Measurements from ENCODE around the gene AFF2.

AFF2 gene

GRCh38 chrX:148811236-148811635 is 310.8 kb downstream of the AFF2 start:
- no peak overlapping the region for H3K4me3 ChIP-seq (ENCODE audit: low read depth in 1 of 2, low read length in 2 of 2)
- H3K27me3 ChIP-seq (ENCODE audit: low read depth, low read length) = no peaks in the 10 kb centered on the region
- no peaks in the 10 kb centered on the region for H3K36me3 ChIP-seq (ENCODE audit: control insufficient read depth in 1 of 2, insufficient read depth in 2 of 2, low read length in 2 of 2)
- no peak overlapping the region for H3K27ac ChIP-seq (ENCODE audit: low read length)
- H3K4me1 ChIP-seq (ENCODE audit: control insufficient read depth in 1 of 2, insufficient read depth in 2 of 2, low read length in 2 of 2) = no peaks in the 10 kb centered on the region
- H3K9me3 ChIP-seq (ENCODE audit: control insufficient read depth in 1 of 2, low read length in 2 of 2) = no peaks in the 10 kb centered on the region

- no peaks in the 10 kb centered on the region for H3K27me3 ChIP-seq (ENCODE audit: low read depth, low read length)
- H3K27ac ChIP-seq (ENCODE audit: low read length) = no peak overlapping the region
- no peaks in the 10 kb centered on the region for H3K9me3 ChIP-seq (ENCODE audit: control insufficient read depth in 1 of 2, low read length in 2 of 2)
- no peaks in the 10 kb centered on the region for H3K4me1 ChIP-seq (ENCODE audit: control insufficient read depth in 1 of 2, insufficient read depth in 2 of 2, low read length in 2 of 2)
- no peaks in the 10 kb centered on the region for H3K36me3 ChIP-seq (ENCODE audit: control insufficient read depth in 1 of 2, insufficient read depth in 2 of 2, low read length in 2 of 2)
- H3K4me3 ChIP-seq (ENCODE audit: low read depth in 1 of 2, low read length in 2 of 2) = no peak overlapping the region
Measured at GRCh38 chrX:148813422-148813821, 313.0 kb downstream of the AFF2 start.

GRCh38 chrX:148813967-148814366 is 313.6 kb downstream of the AFF2 start:
- no peaks in the 10 kb centered on the region for H3K9me3 ChIP-seq (ENCODE audit: control insufficient read depth in 1 of 2, low read length in 2 of 2)
- H3K4me3 ChIP-seq (ENCODE audit: low read depth in 1 of 2, low read length in 2 of 2) = no peak overlapping the region
- H3K27me3 ChIP-seq (ENCODE audit: low read depth, low read length) = no peaks in the 10 kb centered on the region
- H3K36me3 ChIP-seq (ENCODE audit: control insufficient read depth in 1 of 2, insufficient read depth in 2 of 2, low read length in 2 of 2) = no peaks in the 10 kb centered on the region
- no peaks in the 10 kb centered on the region for H3K4me1 ChIP-seq (ENCODE audit: control insufficient read depth in 1 of 2, insufficient read depth in 2 of 2, low read length in 2 of 2)
- no peak overlapping the region for H3K27ac ChIP-seq (ENCODE audit: low read length)

- no peaks in the 10 kb centered on the region for H3K27me3 ChIP-seq (ENCODE audit: low read depth, low read length)
- no peaks in the 10 kb centered on the region for H3K36me3 ChIP-seq (ENCODE audit: control insufficient read depth in 1 of 2, insufficient read depth in 2 of 2, low read length in 2 of 2)
- no peak overlapping the region for H3K27ac ChIP-seq (ENCODE audit: low read length)
- H3K9me3 ChIP-seq (ENCODE audit: control insufficient read depth in 1 of 2, low read length in 2 of 2) = no peaks in the 10 kb centered on the region
- H3K4me1 ChIP-seq (ENCODE audit: control insufficient read depth in 1 of 2, insufficient read depth in 2 of 2, low read length in 2 of 2) = no peaks in the 10 kb centered on the region
- no peak overlapping the region for H3K4me3 ChIP-seq (ENCODE audit: low read depth in 1 of 2, low read length in 2 of 2)
Measured at GRCh38 chrX:148815218-148815961, 315.0 kb downstream of the AFF2 start.

GRCh38 chrX:148823986-148824385 is 323.6 kb downstream of the AFF2 start:
- H3K4me1 ChIP-seq (ENCODE audit: control insufficient read depth in 1 of 2, insufficient read depth in 2 of 2, low read length in 2 of 2) = no peaks in the 10 kb centered on the region
- no peaks in the 10 kb centered on the region for H3K36me3 ChIP-seq (ENCODE audit: control insufficient read depth in 1 of 2, insufficient read depth in 2 of 2, low read length in 2 of 2)
- no peaks in the 10 kb centered on the region for H3K9me3 ChIP-seq (ENCODE audit: control insufficient read depth in 1 of 2, low read length in 2 of 2)
- no peak overlapping the region for H3K27ac ChIP-seq (ENCODE audit: low read length)
- H3K4me3 ChIP-seq (ENCODE audit: low read depth in 1 of 2, low read length in 2 of 2) = no peak overlapping the region
- no peaks in the 10 kb centered on the region for H3K27me3 ChIP-seq (ENCODE audit: low read depth, low read length)

- Histone ChIP-seq H3K4me1 (ENCODE audit: control insufficient read depth in 1 of 2, insufficient read depth in 2 of 2, low read length in 2 of 2) (no peaks in the 10 kb centered on the region), H3K27ac (ENCODE audit: low read length) (no peak overlapping the region), H3K27me3 (ENCODE audit: low read depth, low read length) (no peaks in the 10 kb centered on the region), H3K36me3 (ENCODE audit: control insufficient read depth in 1 of 2, insufficient read depth in 2 of 2, low read length in 2 of 2) (no peaks in the 10 kb centered on the region), H3K9me3 (ENCODE audit: control insufficient read depth in 1 of 2, low read length in 2 of 2) (peaks cover 0 to 2% of the 10 kb centered on the region in 2 donors), H3K4me3 (ENCODE audit: low read depth in 1 of 2, low read length in 2 of 2) (no peak overlapping the region)
Measured at GRCh38 chrX:148825696-148826095, 325.3 kb downstream of the AFF2 start.

- Histone ChIP-seq H3K27ac (ENCODE audit: low read length) (no peak overlapping the region), H3K4me3 (ENCODE audit: low read depth in 1 of 2, low read length in 2 of 2) (no peak overlapping the region), H3K36me3 (ENCODE audit: control insufficient read depth in 1 of 2, insufficient read depth in 2 of 2, low read length in 2 of 2) (no peaks in the 10 kb centered on the region), H3K9me3 (ENCODE audit: control insufficient read depth in 1 of 2, low read length in 2 of 2) (no peaks in the 10 kb centered on the region), H3K4me1 (ENCODE audit: control insufficient read depth in 1 of 2, insufficient read depth in 2 of 2, low read length in 2 of 2) (no peaks in the 10 kb centered on the region), H3K27me3 (ENCODE audit: low read depth, low read length) (no peaks in the 10 kb centered on the region)
Measured at GRCh38 chrX:148836741-148837140, 336.3 kb downstream of the AFF2 start.

GRCh38 chrX:148850631-148851030 is 350.2 kb downstream of the AFF2 start:
- H3K9me3 ChIP-seq (ENCODE audit: control insufficient read depth in 1 of 2, low read length in 2 of 2) = no peaks in the 10 kb centered on the region
- no peak overlapping the region for H3K27ac ChIP-seq (ENCODE audit: low read length)
- no peaks in the 10 kb centered on the region for H3K27me3 ChIP-seq (ENCODE audit: low read depth, low read length)
- H3K36me3 ChIP-seq (ENCODE audit: control insufficient read depth in 1 of 2, insufficient read depth in 2 of 2, low read length in 2 of 2) = no peaks in the 10 kb centered on the region
- no peaks in the 10 kb centered on the region for H3K4me1 ChIP-seq (ENCODE audit: control insufficient read depth in 1 of 2, insufficient read depth in 2 of 2, low read length in 2 of 2)
- no peak overlapping the region for H3K4me3 ChIP-seq (ENCODE audit: low read depth in 1 of 2, low read length in 2 of 2)

- Histone ChIP-seq H3K4me1 (ENCODE audit: control insufficient read depth in 1 of 2, insufficient read depth in 2 of 2, low read length in 2 of 2) (no peaks in the 10 kb centered on the region), H3K27me3 (ENCODE audit: low read depth, low read length) (no peaks in the 10 kb centered on the region), H3K36me3 (ENCODE audit: control insufficient read depth in 1 of 2, insufficient read depth in 2 of 2, low read length in 2 of 2) (no peaks in the 10 kb centered on the region), H3K4me3 (ENCODE audit: low read depth in 1 of 2, low read length in 2 of 2) (no peak overlapping the region), H3K9me3 (ENCODE audit: control insufficient read depth in 1 of 2, low read length in 2 of 2) (no peaks in the 10 kb centered on the region), H3K27ac (ENCODE audit: low read length) (no peak overlapping the region)
Measured at GRCh38 chrX:148854306-148854705, 353.9 kb downstream of the AFF2 start.

GRCh38 chrX:148856505-148856904 is 356.1 kb downstream of the AFF2 start:
- H3K9me3 ChIP-seq (ENCODE audit: control insufficient read depth in 1 of 2, low read length in 2 of 2) = no peaks in the 10 kb centered on the region

GRCh38 chrX:148865277-148866210 is 365.1 kb downstream of the AFF2 start:
- no peaks in the 10 kb centered on the region for H3K36me3 ChIP-seq (ENCODE audit: control insufficient read depth in 1 of 2, insufficient read depth in 2 of 2, low read length in 2 of 2)
- no peak overlapping the region for H3K4me3 ChIP-seq (ENCODE audit: low read depth in 1 of 2, low read length in 2 of 2)
- no peaks in the 10 kb centered on the region for H3K4me1 ChIP-seq (ENCODE audit: control insufficient read depth in 1 of 2, insufficient read depth in 2 of 2, low read length in 2 of 2)
- H3K9me3 ChIP-seq (ENCODE audit: control insufficient read depth in 1 of 2, low read length in 2 of 2) = no peaks in the 10 kb centered on the region
- no peak overlapping the region for H3K27ac ChIP-seq (ENCODE audit: low read length)
- H3K27me3 ChIP-seq (ENCODE audit: low read depth, low read length) = no peaks in the 10 kb centered on the region

More at GRCh38 chrX:148856505-148856904, 356.1 kb downstream of the AFF2 start:
- Histone ChIP-seq H3K27ac (ENCODE audit: low read length) (no peak overlapping the region), H3K27me3 (ENCODE audit: low read depth, low read length) (no peaks in the 10 kb centered on the region), H3K4me3 (ENCODE audit: low read depth in 1 of 2, low read length in 2 of 2) (no peak overlapping the region), H3K36me3 (ENCODE audit: control insufficient read depth in 1 of 2, insufficient read depth in 2 of 2, low read length in 2 of 2) (no peaks in the 10 kb centered on the region), H3K4me1 (ENCODE audit: control insufficient read depth in 1 of 2, insufficient read depth in 2 of 2, low read length in 2 of 2) (no peaks in the 10 kb centered on the region)

Measured in muscle layer of duodenum (tissue), 2 donors.